ENCODE results near the gene PITPNC1. TPM values are rescaled to one million over a fixed set of nuclear protein-coding genes. Genes with fewer than 3 reads are reported as not detected.
A peak's percentile ranks its signal among the peaks of the same experiment; 100 is the strongest.

The PITPNC1 gene
- total and polyA plus RNA-seq, 2 of the 13 experiments (the other 11 are each of a cell fraction or from before 2014, with no cell fraction given) = 4.1 to 5.7 TPM

DNA sequence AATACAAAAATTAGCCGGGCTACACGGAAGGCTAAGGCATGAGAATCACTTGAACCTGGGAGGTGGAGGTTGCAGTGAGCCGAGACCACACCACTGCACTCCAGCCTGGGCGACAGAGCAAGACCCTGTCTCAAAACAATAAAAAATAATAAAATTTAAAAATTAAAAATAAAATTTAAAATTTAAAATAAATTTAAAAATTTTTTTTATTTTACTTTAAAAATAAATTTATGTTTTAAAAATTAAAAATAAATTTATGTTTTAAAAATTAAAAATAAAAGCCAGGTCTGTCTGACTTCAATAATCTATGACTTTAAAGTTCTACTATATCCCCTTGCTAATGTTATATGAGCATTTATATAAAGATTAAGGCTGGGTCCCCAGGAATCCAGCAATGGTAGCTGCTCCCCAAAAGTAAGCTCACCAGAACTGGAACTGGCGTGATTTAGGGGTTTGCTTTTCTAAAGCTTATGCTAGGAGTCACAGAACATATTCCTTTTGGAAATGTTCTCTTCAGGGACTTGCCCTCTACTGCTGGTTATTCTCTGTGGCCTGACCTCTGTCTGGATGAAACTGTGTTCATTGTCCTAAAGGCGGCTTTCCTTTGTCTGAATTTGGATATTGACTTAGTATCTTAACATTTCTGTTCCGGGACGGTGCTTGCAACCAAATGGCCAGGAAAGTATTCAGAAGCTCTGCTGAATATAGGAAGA is 200.5 kb downstream of the PITPNC1 start:
- H3K4me1 ChIP-seq (ENCODE audit: insufficient read depth, low read length) = peaks cover 5% of the 10 kb centered on the region; the same call in 1 of the 2 replicates
- intact Hi-C loops (cut with micrococcal nuclease; ENCODE audit: unreplicated experiment) = no loop called here
- ChIA-PET CTCF (ENCODE audit: low intra/inter-chr PET ratio, low total read pairs) (no interaction called here), POLR2A (no interaction called here)
- no peak overlapping the region for H3K9ac ChIP-seq (ENCODE audit: insufficient read depth, low read depth, low read length)
- no peaks in the 10 kb centered on the region for H4K20me1 ChIP-seq (ENCODE audit: insufficient read depth, low read length)
- 78% methylated on average over 8 of the region's 8 CpGs for WGBS (ENCODE audit: low lambda C conversion rate)
- H3K4me3 ChIP-seq (replicated peaks in 1 of 3; ENCODE audit: insufficient read depth in 1 of 3, low read depth in 2 of 3, low read length in 3 of 3) = no peak overlapping the region
- DNase-seq (ENCODE audit: low spot score) (no peak), ATAC-seq (no peak), FAIRE-seq (peak; percentile 23)
- H2AFZ ChIP-seq (ENCODE audit: low read length) = no peak overlapping the region
- in situ Hi-C loops (cut with HindIII; ENCODE audit: extremely low pct_ligation_motif_present, low pct_unique_long_range_greater_than_20kb) = no loop called here
- no peaks in the 10 kb centered on the region for H3K9me3 ChIP-seq (ENCODE audit: low read length)
- no peaks in the 10 kb centered on the region for H3K36me3 ChIP-seq (replicated peaks in 1 of 2; ENCODE audit: control insufficient read depth in 1 of 2, insufficient read depth in 2 of 2, low read length in 2 of 2)
- no peaks in the 10 kb centered on the region for H3K79me2 ChIP-seq (ENCODE audit: insufficient read depth, low read length)
- no TSS peak for BruUV-seq (replicated peaks)
- TF ChIP-seq, protein P1, sequence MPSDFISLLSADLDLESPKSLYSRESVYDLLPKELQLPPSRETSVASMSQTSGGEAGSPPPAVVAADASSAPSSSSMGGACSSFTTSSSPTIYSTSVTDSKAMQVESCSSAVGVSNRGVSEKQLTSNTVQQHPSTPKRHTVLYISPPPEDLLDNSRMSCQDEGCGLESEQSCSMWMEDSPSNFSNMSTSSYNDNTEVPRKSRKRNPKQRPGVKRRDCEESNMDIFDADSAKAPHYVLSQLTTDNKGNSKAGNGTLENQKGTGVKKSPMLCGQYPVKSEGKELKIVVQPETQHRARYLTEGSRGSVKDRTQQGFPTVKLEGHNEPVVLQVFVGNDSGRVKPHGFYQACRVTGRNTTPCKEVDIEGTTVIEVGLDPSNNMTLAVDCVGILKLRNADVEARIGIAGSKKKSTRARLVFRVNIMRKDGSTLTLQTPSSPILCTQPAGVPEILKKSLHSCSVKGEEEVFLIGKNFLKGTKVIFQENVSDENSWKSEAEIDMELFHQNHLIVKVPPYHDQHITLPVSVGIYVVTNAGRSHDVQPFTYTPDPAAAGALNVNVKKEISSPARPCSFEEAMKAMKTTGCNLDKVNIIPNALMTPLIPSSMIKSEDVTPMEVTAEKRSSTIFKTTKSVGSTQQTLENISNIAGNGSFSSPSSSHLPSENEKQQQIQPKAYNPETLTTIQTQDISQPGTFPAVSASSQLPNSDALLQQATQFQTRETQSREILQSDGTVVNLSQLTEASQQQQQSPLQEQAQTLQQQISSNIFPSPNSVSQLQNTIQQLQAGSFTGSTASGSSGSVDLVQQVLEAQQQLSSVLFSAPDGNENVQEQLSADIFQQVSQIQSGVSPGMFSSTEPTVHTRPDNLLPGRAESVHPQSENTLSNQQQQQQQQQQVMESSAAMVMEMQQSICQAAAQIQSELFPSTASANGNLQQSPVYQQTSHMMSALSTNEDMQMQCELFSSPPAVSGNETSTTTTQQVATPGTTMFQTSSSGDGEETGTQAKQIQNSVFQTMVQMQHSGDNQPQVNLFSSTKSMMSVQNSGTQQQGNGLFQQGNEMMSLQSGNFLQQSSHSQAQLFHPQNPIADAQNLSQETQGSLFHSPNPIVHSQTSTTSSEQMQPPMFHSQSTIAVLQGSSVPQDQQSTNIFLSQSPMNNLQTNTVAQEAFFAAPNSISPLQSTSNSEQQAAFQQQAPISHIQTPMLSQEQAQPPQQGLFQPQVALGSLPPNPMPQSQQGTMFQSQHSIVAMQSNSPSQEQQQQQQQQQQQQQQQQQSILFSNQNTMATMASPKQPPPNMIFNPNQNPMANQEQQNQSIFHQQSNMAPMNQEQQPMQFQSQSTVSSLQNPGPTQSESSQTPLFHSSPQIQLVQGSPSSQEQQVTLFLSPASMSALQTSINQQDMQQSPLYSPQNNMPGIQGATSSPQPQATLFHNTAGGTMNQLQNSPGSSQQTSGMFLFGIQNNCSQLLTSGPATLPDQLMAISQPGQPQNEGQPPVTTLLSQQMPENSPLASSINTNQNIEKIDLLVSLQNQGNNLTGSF (CRISPR knock-in tag; IDR thresholded peaks at IDR 0.05) = no peak
- TF ChIP-seq SRSF4 (IDR thresholded peaks at IDR 0.05; ENCODE audit: low read depth, low read length, poor library complexity, severe bottlenecking) (no peak), HNRNPLL (IDR thresholded peaks at IDR 0.05; ENCODE audit: low read depth, low read length, poor library complexity, severe bottlenecking) (no peak), CCAR2 (optimal IDR thresholded peaks at IDR 0.05; ENCODE audit: low read depth, low read length) (no peak), FLYWCH1 (CRISPR knock-in tag; IDR thresholded peaks at IDR 0.05) (no peak)
- TF ChIP-seq, protein P2, sequence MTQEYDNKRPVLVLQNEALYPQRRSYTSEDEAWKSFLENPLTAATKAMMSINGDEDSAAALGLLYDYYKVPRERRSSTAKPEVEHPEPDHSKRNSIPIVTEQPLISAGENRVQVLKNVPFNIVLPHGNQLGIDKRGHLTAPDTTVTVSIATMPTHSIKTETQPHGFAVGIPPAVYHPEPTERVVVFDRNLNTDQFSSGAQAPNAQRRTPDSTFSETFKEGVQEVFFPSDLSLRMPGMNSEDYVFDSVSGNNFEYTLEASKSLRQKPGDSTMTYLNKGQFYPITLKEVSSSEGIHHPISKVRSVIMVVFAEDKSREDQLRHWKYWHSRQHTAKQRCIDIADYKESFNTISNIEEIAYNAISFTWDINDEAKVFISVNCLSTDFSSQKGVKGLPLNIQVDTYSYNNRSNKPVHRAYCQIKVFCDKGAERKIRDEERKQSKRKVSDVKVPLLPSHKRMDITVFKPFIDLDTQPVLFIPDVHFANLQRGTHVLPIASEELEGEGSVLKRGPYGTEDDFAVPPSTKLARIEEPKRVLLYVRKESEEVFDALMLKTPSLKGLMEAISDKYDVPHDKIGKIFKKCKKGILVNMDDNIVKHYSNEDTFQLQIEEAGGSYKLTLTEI (CRISPR knock-in tag; conservative IDR thresholded peaks at IDR 0.05) = no peak
- TF ChIP-seq, protein P3, sequence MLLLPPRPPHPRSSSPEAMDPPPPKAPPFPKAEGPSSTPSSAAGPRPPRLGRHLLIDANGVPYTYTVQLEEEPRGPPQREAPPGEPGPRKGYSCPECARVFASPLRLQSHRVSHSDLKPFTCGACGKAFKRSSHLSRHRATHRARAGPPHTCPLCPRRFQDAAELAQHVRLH (CRISPR knock-in tag; IDR thresholded peaks at IDR 0.05; ENCODE audit: borderline replicate concordance, low read depth) = no peak
- TF ChIP-seq, protein P4, sequence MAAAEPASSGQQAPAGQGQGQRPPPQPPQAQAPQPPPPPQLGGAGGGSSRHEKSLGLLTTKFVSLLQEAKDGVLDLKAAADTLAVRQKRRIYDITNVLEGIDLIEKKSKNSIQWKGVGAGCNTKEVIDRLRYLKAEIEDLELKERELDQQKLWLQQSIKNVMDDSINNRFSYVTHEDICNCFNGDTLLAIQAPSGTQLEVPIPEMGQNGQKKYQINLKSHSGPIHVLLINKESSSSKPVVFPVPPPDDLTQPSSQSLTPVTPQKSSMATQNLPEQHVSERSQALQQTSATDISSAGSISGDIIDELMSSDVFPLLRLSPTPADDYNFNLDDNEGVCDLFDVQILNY (CRISPR knock-in tag; conservative IDR thresholded peaks at IDR 0.05) = no peak
- TF ChIP-seq, protein P5, sequence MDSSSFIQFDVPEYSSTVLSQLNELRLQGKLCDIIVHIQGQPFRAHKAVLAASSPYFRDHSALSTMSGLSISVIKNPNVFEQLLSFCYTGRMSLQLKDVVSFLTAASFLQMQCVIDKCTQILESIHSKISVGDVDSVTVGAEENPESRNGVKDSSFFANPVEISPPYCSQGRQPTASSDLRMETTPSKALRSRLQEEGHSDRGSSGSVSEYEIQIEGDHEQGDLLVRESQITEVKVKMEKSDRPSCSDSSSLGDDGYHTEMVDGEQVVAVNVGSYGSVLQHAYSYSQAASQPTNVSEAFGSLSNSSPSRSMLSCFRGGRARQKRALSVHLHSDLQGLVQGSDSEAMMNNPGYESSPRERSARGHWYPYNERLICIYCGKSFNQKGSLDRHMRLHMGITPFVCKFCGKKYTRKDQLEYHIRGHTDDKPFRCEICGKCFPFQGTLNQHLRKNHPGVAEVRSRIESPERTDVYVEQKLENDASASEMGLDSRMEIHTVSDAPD (CRISPR knock-in tag; IDR thresholded peaks at IDR 0.05) = no peak
- H3K4me2 ChIP-seq (ENCODE audit: low read depth, low read length) = no peak overlapping the region
- H3K27me3 ChIP-seq (ENCODE audit: control insufficient read depth in 1 of 2, insufficient read depth in 2 of 2, low read length in 2 of 2) = no peaks in the 10 kb centered on the region
- H3K27ac ChIP-seq (ENCODE audit: extremely low read length, insufficient read depth, low read length) = no peak overlapping the region
